ENCODE data around the gene SNRPD3.

The SNRPD3 gene

DNA sequence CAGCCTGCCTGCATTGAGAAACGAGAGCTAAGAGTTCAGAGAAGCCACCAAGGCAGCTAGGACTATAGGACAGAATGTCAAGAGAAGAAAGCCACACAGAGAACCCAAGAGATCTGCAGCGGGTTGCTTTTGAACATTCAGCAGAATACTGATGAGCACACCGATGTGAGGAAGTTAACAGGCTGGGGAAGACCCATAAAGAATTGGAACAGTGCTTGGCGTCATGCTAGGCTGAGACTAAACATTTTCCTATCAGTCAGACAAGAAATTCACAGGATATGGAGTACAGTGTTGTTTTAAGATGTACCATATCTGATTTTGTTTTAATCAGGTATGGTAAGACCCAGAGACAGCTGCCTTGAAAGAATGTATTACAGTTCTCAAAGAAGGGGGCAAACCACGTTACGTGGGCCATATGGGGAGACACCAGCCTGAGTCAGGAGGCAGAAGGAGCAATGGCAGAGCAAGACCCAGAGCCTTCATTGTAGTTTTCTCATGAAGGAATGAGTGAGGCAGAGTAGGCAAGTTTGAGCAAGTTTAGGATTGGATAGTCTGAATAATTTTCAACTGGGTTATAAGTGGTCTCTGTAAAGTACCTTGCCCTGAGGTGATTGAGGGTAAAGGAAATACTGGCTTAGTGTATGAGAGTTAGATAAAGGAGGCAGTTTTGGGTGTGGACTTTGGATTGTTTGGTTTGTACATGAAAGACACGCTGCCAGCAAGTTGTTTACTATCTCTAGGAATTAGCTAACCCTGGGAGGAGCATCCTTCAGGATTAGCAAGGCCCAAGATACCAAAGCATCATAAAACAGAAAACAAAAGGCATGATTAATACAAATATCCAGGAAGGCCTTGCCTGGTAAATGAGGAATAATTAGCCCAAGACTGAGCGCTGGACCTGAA lies 22.8 kb downstream of the SNRPD3 start:
- no peaks in the 10 kb centered on the region for H3K27me3 ChIP-seq (ENCODE audit: insufficient read depth, low read depth)
- TF ChIP-seq, protein P1, sequence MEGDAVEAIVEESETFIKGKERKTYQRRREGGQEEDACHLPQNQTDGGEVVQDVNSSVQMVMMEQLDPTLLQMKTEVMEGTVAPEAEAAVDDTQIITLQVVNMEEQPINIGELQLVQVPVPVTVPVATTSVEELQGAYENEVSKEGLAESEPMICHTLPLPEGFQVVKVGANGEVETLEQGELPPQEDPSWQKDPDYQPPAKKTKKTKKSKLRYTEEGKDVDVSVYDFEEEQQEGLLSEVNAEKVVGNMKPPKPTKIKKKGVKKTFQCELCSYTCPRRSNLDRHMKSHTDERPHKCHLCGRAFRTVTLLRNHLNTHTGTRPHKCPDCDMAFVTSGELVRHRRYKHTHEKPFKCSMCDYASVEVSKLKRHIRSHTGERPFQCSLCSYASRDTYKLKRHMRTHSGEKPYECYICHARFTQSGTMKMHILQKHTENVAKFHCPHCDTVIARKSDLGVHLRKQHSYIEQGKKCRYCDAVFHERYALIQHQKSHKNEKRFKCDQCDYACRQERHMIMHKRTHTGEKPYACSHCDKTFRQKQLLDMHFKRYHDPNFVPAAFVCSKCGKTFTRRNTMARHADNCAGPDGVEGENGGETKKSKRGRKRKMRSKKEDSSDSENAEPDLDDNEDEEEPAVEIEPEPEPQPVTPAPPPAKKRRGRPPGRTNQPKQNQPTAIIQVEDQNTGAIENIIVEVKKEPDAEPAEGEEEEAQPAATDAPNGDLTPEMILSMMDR (conservative IDR thresholded peaks at IDR 0.05; ENCODE audit: low read depth, low read length), result no peak
- H3K4me1 ChIP-seq (ENCODE audit: low read depth, poor library complexity, severe bottlenecking), result peaks cover 3% of the 10 kb centered on the region
- no peak overlapping the region for H3K9ac ChIP-seq
- no peaks in the 10 kb centered on the region for H3K79me2 ChIP-seq (ENCODE audit: insufficient read depth, low read depth)
- no peak overlapping the region for H3K4me2 ChIP-seq
- no peak overlapping the region for H3K4me3 ChIP-seq (IDR thresholded peaks at IDR 0.05; ENCODE audit: insufficient read depth, low read depth, low read length)
- no peaks in the 10 kb centered on the region for H3K36me3 ChIP-seq (ENCODE audit: insufficient read depth)
- H4K20me1 ChIP-seq (ENCODE audit: insufficient read depth), result no peaks in the 10 kb centered on the region
- H3K27ac ChIP-seq, result no peak overlapping the region
- no peak overlapping the region for H2AFZ ChIP-seq (ENCODE audit: low read depth)

DNA sequence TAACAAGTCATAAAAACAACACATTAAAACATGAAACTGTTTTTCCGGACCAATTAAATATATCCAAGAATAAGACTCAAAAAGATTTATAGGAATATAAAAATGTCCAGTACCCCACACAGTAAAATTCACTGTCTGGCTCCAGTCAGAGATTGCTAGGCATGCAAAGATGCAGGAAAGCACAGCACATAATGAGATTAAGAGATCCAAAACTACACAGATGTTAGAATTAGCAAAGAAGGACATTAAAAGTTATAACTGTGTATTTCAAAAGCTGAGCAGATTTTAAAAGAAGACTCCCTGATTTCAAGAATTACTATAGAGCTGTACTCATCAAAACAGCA lies 23.4 kb downstream of the SNRPD3 start:
- TF ChIP-seq, protein P1 (conservative IDR thresholded peaks at IDR 0.05; ENCODE audit: low read depth, low read length), result no peak
- Histone ChIP-seq H3K4me2 (no peak overlapping the region), H3K9ac (no peak overlapping the region)

DNA sequence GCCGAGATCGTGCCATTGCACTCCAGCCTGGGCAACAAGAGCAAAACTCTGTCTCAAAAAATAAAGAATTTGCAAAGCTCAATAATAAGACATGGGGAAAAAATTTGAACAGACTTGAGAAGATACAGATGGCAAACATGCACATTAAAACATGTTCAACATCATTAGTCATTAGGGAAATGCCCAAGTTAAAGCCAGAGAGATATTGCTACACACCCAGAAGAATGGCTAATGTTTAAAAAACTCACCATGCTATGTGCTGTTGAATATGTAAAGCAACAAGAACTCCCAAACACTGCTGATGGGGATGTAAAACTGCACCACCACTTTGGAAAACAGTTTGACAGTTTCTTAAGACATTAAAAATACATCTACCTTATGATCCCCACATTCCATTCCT lies 24.5 kb downstream of the SNRPD3 start:
- peaks cover 11% of the 10 kb centered on the region for H3K4me1 ChIP-seq (ENCODE audit: low read depth, poor library complexity, severe bottlenecking)
- no peak overlapping the region for H2AFZ ChIP-seq (ENCODE audit: low read depth)
- H3K36me3 ChIP-seq (ENCODE audit: insufficient read depth), result no peaks in the 10 kb centered on the region
- no peak overlapping the region for H3K4me2 ChIP-seq
- TF ChIP-seq, protein P1 (conservative IDR thresholded peaks at IDR 0.05; ENCODE audit: low read depth, low read length), result no peak
- no peaks in the 10 kb centered on the region for H3K27me3 ChIP-seq (ENCODE audit: insufficient read depth, low read depth)
- no peak overlapping the region for H3K9ac ChIP-seq
- H3K4me3 ChIP-seq (IDR thresholded peaks at IDR 0.05; ENCODE audit: insufficient read depth, low read depth, low read length), result no peak overlapping the region
- no peaks in the 10 kb centered on the region for H4K20me1 ChIP-seq (ENCODE audit: insufficient read depth)
- no peaks in the 10 kb centered on the region for H3K79me2 ChIP-seq (ENCODE audit: insufficient read depth, low read depth)
- H3K27ac ChIP-seq, result no peak overlapping the region

More for the DNA sequence above, 23.4 kb downstream of the SNRPD3 start:
- no peak overlapping the region for H3K27ac ChIP-seq
- H3K27me3 ChIP-seq (ENCODE audit: insufficient read depth, low read depth), result no peaks in the 10 kb centered on the region
- no peak overlapping the region for H2AFZ ChIP-seq (ENCODE audit: low read depth)
- H3K36me3 ChIP-seq (ENCODE audit: insufficient read depth), result no peaks in the 10 kb centered on the region
- no peaks in the 10 kb centered on the region for H3K79me2 ChIP-seq (ENCODE audit: insufficient read depth, low read depth)
- H3K4me3 ChIP-seq (IDR thresholded peaks at IDR 0.05; ENCODE audit: insufficient read depth, low read depth, low read length), result no peak overlapping the region
- H4K20me1 ChIP-seq (ENCODE audit: insufficient read depth), result no peaks in the 10 kb centered on the region
- peaks cover 9% of the 10 kb centered on the region for H3K4me1 ChIP-seq (ENCODE audit: low read depth, poor library complexity, severe bottlenecking)

DNA sequence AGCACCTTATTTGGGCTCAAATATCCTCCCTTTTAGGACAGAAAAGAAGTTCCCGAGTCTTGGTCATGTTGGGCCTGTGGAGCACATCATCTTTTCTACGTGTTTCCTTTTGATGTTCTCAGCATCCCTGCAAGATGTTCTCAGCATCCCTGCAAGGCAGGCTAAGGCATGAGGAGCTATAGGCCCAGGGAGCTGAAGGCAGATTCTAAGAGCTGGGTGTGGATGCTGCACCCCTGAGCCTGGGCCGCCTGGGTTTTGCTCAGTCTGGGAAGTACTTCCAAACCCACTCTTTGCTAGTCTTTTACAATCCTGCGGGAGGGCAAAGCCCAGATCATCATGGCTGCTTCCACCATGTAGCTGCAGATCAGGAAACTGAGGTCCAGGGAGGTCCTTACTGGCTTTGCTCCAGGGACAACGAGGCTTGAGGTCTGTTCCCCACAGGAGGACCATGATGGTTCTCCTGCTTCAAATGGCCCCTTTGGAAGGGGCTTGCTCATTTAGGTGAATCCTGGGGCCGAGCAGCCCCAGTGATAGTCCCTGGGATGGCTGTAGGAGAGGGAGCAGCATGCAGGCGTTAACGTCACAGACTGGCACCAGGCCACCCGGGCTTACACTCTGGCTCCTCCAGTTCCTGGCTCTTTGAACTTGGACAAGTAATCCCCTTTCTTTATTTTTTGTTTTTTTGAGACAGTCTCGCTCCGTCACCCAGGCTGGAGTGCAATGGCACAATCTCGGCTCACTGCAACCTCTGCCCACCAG lies 26.4 kb downstream of the SNRPD3 start:
- H3K27me3 ChIP-seq (ENCODE audit: insufficient read depth, low read depth), result no peaks in the 10 kb centered on the region
- no peak overlapping the region for H3K4me3 ChIP-seq (IDR thresholded peaks at IDR 0.05; ENCODE audit: insufficient read depth, low read depth, low read length)
- TF ChIP-seq, protein P1 (conservative IDR thresholded peaks at IDR 0.05; ENCODE audit: low read depth, low read length), result no peak
- H3K4me1 ChIP-seq (ENCODE audit: low read depth, poor library complexity, severe bottlenecking), result peaks cover 11% of the 10 kb centered on the region
- no peaks in the 10 kb centered on the region for H4K20me1 ChIP-seq (ENCODE audit: insufficient read depth)
- no peak overlapping the region for H3K4me2 ChIP-seq
- H3K79me2 ChIP-seq (ENCODE audit: insufficient read depth, low read depth), result no peaks in the 10 kb centered on the region
- H3K9ac ChIP-seq, result no peak overlapping the region
- no peak overlapping the region for H3K27ac ChIP-seq
- H2AFZ ChIP-seq (ENCODE audit: low read depth), result no peak overlapping the region
- no peaks in the 10 kb centered on the region for H3K36me3 ChIP-seq (ENCODE audit: insufficient read depth)

Data from KMS-11 (cell line).